Measurements from ENCODE around the gene KRTAP4-6.
"Not testable (repeated sequence)": the region's sequence is repeated elsewhere in the genome, so short reads cannot be mapped to it uniquely, and the experiment has no call there.

GRCh38 chr17:41189837-41190318, 49.5 kb upstream of the KRTAP4-6 start, which contains the start of gene KRTAP9-1:
- TF ChIP-seq GATA2, GATA3 (IDR thresholded peaks at IDR 0.05; ENCODE audit: low read depth, low read length): not testable (repeated sequence)

Measured in SH-SY5Y (cell line).